ENCODE data around the gene KRTAP10-3.

KRTAP10-3 gene

DNA sequence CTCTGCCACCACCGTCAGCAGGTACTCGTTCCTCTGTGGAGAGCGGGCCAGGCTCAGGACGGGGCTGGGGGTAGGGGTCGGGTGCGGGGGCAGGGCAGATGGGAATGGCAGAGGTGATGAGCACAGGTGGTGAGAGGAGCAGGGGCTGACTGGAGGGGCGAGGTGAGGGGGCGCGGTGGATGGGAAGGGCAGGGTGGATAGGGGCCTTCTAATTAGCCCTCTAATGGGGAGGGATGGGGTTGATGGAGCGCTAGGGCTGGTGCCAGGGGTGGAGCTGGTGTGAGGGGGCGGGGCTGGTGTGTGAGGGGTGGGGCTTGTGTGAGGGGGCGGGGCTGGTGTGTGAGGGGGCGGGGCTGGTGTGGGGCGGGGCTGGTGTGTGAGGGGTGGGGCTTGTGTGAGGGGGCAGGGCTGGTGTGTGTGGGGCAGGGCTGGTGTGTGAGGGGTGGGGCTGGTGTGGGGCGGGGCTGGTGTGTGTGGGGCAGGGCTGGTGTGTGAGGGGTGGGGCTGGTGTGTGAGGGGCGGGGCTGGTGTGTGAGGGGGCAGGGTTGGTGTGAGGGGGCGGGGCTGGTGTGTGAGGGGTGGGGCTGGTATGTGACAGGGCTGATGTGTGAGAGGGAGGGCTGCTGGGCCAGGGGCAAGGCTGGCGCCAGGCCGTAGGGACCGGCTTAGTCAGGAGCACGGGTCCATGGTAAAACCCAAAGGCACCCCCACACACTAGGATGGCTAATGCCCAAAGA is 24.5 kb downstream of the KRTAP10-3 start:
- TF ChIP-seq, protein P1, sequence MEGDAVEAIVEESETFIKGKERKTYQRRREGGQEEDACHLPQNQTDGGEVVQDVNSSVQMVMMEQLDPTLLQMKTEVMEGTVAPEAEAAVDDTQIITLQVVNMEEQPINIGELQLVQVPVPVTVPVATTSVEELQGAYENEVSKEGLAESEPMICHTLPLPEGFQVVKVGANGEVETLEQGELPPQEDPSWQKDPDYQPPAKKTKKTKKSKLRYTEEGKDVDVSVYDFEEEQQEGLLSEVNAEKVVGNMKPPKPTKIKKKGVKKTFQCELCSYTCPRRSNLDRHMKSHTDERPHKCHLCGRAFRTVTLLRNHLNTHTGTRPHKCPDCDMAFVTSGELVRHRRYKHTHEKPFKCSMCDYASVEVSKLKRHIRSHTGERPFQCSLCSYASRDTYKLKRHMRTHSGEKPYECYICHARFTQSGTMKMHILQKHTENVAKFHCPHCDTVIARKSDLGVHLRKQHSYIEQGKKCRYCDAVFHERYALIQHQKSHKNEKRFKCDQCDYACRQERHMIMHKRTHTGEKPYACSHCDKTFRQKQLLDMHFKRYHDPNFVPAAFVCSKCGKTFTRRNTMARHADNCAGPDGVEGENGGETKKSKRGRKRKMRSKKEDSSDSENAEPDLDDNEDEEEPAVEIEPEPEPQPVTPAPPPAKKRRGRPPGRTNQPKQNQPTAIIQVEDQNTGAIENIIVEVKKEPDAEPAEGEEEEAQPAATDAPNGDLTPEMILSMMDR (IDR thresholded peaks at IDR 0.05) = no peak
- no peak for TF ChIP-seq ZFX (IDR thresholded peaks at IDR 0.05; ENCODE audit: borderline replicate concordance)

DNA sequence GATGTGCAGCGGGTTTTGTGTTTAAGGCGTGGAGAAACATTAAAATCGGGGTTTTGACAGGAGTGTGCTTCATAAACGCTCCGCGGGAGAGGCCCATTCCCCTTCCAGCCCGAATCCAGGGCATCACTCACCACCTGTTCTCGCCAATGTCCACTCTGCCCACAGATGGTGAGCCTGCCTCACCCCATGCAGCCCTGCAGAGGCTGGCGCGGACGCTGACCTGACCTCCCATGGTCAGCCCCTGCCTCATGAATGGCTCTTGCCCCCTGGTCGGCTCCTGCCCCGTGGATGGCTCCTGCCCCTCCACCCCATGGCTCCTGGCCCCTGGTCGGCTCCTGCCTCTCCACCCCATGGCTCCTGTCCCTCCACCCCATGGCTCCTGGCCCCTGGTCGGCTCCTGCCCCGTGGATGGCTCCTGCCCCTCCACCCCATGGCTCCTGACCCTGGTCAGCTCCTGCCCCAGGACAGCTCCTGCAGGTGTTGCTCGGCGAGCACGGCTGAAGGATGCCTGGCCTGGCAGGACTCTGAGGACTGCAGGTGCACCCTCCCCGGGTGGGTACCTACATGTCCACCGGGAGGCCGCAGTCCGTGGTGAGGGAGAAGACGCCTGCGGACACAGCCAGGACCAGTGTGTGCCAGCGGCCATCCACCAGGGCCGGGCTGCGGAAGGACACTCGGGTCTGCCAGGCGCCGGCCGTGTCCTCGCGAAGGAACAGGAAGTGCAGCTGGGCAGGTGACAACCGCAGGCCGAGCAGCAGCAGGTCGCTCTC is 25.3 kb downstream of the KRTAP10-3 start:
- no peak for TF ChIP-seq ZFX (IDR thresholded peaks at IDR 0.05; ENCODE audit: borderline replicate concordance)
- TF ChIP-seq, protein P1 (IDR thresholded peaks at IDR 0.05) = no peak
- no peak overlapping the region for H3K27ac ChIP-seq

More for the DNA sequence above, 24.5 kb downstream of the KRTAP10-3 start:
- no peak overlapping the region for H3K27ac ChIP-seq

DNA sequence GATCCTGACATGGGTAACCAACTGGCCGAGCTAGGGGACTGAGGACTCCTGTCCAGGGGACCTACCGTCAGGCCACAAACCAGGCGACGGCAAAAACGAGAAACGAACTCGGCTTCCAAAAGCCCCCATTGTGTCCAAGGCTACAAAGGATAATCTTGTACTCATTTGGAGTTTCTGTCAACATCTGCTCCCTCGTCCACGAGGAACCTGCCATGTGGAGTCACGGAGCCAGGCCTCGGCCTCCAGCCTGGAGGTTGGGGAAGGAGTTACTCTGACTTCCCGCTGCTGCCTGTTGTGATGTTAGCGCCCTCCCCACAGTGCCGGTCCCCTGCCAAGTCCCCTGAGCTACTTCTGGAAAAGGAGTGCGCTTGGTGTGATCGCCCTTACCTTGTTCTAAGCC is 25.9 kb downstream of the KRTAP10-3 start:
- TF ChIP-seq, protein P1 (IDR thresholded peaks at IDR 0.05) = no peak
- TF ChIP-seq ZFX (IDR thresholded peaks at IDR 0.05; ENCODE audit: borderline replicate concordance) = no peak
- H3K27ac ChIP-seq = no peak overlapping the region

DNA sequence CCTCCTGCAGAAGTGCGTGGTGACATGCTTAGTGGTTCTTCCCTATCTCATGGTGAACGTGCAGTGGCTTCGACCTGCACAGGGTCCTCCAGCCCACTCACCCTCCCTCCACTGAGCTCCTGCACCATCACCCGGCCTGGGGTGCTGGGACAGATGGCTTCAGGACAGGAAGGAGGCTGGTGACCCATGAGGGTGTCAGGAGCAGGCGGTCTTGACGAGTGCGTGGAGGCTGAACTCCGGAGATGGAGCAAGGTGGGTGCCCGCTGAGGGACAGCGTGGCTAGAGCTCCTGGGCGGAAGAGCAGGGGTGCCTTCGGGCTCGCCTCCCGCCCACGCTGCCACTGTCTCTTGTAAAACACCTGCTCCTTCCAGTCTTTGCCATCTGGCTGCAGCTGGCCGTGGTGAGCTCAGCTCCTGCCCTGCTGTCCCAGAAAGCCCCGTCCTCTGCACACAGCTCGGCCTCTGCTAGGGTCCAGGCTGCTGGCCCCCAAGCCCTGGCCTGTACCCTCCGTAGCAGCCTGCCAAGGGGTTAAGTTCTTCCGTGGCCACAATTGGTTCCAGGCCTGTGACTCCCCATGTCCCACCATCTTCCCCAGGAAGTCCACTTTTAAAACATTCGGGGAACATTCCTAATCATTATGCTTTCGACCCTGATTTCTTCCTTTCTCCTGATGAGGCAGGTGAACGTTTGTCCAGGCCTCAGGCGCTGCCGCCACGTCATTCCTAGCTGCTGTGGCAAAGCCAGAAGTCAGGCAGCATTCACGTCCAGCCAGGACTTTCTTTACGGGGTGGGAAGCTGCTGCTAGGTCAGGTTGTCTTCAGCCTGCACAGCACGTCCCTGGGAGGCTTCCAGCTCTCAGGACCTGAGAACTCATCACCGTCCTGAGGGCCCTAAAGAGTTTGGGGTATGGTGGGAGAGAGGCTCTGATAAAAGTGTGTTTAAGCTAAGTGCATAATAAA is 26.7 kb downstream of the KRTAP10-3 start:
- TF ChIP-seq, protein P1 (IDR thresholded peaks at IDR 0.05) = no peak
- TF ChIP-seq ZFX (IDR thresholded peaks at IDR 0.05; ENCODE audit: borderline replicate concordance) = no peak
- no peak overlapping the region for H3K27ac ChIP-seq

- H3K27ac ChIP-seq = no peak overlapping the region
- TF ChIP-seq, protein P1 (IDR thresholded peaks at IDR 0.05) = no peak
- no peak for TF ChIP-seq ZFX (IDR thresholded peaks at IDR 0.05; ENCODE audit: borderline replicate concordance)
These were observed 27.5 kb downstream of the KRTAP10-3 start for GRCh38 chr21:44530903-44531605.

GRCh38 chr21:44530221-44530902 is 28.2 kb downstream of the KRTAP10-3 start:
- H3K27ac ChIP-seq = no peak overlapping the region
- no peak for TF ChIP-seq ZFX (IDR thresholded peaks at IDR 0.05; ENCODE audit: borderline replicate concordance)
- TF ChIP-seq, protein P1 (IDR thresholded peaks at IDR 0.05) = no peak
